Measurements from ENCODE around the gene POLD2.
A peak's percentile ranks its signal among the peaks of the same experiment; 100 is the strongest.
"Not testable (repeated sequence)": the region's sequence is repeated elsewhere in the genome, so short reads cannot be mapped to it uniquely, and the experiment has no call there.

Gene POLD2

DNA sequence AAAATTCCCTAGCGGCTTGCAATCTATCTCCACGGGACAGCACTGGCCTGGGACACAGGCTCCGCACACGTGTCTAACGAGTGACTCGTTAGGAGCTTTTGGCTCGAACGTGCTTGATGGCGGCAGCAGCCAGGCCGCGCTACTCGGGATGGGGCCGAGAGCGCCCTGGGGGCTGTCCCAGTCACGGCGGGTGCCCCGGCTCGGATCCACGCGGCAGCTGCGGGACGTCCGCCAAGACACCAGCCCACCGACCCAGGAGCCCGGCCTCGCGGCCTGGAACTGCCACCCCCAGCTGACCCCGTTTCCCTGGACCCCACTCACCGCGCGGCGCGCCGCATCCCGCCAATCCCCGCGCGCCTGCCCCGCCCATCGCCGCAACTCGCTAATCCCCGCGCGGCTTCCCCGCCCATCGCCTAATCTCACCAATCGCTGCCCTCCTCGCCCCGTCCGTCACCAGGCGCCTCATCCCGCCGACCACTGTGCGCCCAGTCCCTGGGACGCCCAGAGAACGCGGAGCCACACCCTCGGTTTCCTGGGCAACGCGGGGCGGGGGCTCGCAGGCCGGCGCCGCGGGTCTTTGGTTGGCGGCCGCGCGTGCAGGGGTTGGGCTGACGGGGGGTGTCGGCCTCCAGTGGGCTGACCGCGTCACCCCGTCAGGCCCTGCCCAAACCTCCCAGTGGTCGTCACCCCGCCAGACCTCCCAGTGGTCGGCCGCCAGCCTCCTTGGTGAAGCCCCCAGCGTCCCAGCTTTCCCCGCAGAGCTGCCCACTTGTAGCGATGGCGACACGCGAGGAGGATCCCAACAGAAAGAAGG lies at the start of gene POLD2:
POLD2 (minus strand) TSS at position 359 of the 814 bp plus-strand sequence. CDS start 1,495 bp downstream, outside the sequence.
- DNase-seq (ENCODE audit: low spot score), result peak; percentile 100

DNA sequence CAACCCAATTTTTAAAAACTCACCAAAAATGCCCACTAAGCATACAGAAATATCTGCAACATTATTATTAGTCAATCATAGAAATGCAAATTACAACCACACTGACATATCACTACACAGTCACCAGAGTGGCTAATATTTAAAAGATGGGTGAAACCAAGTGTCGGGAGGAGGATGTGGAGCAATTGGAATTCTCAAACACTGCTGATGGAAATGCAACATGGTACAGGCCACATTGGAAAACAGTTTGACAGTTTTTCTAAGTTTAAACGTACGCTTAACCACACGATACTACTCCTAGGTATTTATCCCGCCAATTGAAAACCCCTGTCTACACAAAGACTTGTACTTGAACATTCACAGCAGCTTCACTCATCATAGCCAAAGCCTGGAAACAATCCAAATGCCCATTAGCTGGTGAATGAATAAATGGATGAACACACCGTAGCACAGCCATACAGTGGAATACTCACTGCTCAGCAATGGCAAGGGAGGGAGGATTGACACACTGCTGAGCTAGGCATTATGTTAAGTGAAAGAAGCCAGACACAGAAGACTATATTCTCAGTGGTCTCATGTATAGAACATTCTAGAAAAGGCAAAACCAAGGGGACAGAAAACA lies 49.6 kb upstream of the POLD2 start:
- no peak for DNase-seq (ENCODE audit: low spot score)

DNA sequence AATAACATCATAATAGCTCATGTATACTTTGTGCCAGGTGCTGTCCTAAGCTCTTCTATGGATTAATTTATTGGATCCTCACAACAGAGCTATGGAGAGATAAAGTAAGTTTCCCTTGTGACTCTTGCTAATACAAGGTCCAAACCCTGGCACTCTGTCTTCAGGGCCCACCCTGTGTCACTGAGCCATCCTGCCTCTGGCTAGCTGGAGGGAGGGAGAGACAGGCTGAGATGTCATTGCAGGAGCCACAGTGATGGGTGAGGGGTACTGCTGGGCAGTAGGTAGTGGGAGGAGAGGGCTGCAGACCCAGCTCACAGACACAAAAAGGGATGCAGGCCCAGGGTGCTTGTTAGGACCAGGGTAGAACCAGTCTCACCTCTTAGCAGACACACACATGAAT lies 49.0 kb upstream of the POLD2 start:
- no peak for DNase-seq (ENCODE audit: low spot score)

- not testable (repeated sequence) for DNase-seq (ENCODE audit: low spot score)
Measured at GRCh38 chr7:44171901-44172300, 48.6 kb upstream of the POLD2 start.

DNA sequence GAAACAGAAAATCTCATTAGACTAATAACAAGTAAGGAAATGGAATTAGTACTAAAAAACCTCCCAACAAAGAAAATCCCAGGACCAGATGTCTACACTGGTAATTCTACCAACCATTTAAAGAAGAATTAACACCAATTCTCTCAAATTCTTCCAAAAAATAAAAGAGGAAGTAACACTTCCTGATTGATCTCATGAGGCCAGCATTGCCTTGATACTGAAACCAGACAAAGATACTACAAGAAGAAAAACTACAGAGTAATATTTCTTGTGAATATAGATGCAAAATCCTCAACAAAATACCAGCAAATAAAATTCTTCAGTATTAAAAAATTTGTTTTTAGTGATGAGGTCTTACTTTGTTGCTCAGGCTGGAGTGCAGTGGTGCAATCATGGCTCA lies 44.6 kb upstream of the POLD2 start:
- no peak for DNase-seq (ENCODE audit: low spot score)

GRCh38 chr7:44163591-44163990 lies 40.2 kb upstream of the POLD2 start:
- peak; percentile 90 for DNase-seq (ENCODE audit: low spot score)

DNA sequence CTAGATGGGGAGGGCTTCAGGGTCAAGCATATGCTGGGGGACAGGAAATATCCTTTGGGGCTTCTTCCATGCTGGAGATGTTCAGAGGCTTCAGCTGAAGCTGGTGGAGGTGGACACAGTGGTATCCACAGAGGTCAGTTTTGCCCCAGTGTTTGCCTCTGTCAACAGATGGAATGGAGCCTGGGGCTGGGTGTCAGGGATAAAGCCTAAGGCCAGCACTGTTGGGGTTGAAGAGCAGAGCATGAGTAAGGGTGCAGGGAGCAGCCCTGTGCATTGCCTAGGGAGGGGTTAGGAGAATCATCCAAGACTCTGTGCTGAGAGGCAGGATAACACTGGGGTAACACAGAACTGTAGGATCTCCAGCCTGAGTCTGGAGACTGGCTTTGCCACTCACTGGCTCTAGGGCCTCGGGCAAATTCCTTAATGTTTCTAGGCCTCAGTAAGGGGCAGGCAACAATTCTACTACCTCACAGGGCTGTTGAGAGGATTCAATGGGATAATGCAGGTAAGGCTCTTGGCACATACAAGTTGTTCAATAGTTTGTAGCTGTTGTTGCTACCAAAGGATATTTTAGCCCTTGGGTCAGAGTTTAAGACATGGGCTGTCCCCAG lies 39.5 kb upstream of the POLD2 start:
- DNase-seq (ENCODE audit: low spot score), result no peak

DNA sequence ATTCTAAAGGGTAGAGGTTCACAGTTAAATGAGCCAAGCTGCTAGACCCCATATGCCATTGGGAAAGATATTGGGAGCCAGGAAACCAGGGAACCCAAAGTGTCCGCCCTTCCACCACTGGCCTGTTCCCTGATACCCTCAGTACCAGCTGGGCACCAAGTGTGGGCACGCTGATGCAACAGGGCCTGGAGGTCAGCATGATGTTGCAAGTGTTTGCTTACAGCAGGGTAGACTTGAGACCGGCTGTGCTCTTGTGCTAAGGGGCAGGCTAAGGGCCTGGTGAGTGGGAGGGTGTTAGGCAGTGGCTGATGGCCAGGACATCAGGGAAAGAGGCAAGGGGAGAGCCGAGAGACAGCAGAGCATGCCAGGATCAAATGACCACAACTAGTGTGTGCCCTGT lies 38.8 kb upstream of the POLD2 start:
- DNase-seq (ENCODE audit: low spot score), result no peak

DNA sequence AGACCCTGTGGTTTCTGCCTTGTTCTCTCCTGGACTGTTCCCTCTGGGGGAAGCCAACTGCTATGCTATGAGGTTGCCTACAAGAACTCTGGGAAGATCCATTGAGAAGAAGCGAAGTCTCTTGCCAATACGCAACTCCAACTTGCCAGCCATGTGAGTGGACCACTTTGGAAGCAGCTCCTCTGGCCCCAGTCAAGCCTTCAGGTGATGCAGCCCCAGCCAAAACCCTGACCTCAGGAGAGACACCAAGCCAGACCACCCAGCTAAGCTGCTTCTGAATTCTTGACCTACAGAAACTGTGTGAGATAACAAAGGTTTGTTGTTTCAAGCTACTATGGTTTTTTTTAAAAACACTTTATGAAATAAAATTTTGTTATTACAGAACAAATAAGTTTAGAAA lies 38.0 kb upstream of the POLD2 start:
- DNase-seq (ENCODE audit: low spot score), result no peak

DNA sequence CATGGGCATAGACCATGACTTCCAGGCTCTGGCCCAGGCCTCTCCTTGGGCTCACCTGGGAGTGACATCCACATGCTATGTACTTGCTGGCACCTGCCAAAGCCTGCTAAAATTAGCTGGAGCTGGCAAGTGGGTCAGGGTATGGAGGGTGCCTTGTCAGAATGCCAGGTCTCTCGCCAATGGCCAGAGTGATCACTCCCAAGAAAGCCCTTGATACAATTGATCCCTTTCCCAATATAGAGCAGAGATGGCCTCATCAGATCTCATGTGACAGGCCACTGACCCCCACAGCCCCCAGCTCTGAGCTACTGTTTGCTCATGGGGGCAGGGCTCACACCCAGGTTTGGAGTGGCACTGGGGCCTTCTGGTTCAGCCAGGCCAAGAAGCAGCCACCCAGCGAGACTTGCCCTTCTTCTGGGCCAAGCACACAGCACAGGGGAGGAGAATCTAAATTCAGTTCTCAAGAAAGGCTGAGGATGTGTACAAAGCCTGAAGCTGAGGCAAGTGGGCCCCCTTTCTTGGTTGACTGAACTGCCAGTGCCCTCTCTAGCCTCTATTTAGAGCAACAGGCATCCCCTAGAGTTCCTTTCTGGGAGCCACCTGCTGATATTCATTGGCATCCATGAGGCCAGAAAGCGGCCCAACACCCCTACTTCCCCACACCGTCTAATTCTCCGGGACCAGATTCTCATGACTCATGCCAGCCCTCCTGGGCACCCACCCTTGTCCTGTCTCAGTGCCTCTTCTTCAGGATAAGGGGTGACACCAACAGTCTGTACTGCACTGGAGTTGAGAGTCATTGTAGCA lies 36.7 kb upstream of the POLD2 start:
- DNase-seq (ENCODE audit: low spot score), result no peak

GRCh38 chr7:44158873-44159631 lies 35.7 kb upstream of the POLD2 start:
- no peak for DNase-seq (ENCODE audit: low spot score)

DNA sequence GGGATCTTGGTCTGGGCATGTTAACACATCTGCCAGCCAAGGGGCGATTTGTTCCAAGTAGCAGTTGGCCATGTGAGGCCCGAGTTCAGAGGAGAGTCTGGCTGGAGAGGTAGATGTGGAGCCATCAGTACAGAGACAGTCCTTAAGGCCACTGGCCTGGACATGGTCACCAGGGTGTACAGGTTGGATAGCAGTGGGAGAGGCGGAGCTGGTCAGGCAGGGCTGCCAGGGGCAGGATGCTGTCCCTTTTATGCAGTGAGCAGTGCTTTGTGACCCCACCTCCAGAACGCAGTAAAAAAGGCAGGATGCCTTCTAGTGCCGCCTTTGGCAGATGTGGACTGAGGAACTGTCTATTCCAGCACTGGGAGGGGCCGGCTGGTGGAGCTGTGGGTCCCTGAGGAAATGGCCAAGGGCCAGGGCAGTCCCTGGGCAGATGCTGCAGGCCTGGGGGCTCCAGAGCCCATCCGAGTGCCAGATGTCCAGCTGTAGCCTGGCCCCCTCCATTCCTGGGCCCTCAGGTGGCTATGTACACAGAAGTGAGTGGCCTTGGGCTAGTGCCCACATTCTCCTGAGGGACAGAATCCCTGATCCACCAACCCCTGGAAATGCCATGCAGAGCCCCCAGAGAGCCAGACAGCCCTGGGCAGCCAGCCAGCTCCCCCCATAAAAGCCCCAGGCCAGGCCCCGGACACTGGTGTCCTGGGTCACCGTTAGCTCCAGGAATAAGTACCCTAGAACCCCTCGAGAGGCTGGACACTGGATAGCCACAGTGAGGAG lies 34.9 kb upstream of the POLD2 start:
- no peak for DNase-seq (ENCODE audit: low spot score)

DNA sequence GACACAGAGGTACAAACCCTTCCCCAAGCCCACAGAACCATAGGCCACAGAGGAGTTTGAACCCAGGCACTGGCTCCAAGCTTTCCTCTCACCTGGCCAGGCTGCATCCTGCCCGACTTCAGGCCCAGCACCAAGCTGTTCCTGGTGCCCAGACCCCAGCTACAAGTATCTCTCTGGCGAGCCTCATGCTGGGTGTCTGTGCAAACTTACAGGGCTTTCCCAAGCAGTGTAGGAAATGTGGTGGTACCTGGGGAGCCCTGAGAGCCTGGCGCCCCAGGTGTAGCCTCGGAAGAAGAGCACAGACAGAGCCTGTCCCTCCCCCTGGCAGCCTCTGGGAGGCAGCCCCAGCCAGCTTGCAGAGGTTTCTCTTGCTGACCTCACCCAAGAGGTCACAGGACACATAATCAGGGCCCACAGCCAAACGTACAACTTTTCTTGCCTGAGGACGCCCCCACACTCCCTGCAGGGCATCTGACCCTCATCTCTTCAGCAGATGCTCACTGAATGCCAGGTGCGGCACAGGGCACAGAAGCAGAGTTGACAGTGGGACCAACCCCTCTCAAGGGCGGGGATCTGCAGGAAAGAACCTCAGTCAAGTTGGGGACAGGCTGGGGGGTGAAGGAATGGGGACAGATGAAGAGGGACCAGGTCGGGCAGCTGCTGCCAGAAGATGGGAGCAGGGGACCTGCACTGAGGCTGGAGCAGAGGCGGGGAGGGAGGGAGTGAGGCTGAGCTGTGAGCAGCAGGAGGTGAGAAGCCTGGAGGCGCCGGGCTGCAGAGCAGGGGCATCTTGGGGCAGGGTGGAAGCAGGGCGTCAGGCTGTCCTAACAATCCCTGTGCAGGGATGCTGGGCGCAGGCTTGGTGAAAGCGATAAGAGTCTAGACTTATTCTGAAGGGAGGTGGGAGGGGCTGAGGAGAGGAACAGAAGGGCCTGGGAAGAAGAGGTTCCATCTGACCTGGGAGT lies 34.0 kb upstream of the POLD2 start:
- DNase-seq (ENCODE audit: low spot score), result no peak

GRCh38 chr7:44156453-44157010 lies 33.2 kb upstream of the POLD2 start:
- DNase-seq (ENCODE audit: low spot score), result no peak

GRCh38 chr7:44155191-44156185 lies 32.1 kb upstream of the POLD2 start:
- DNase-seq (ENCODE audit: low spot score), result no peak

DNA sequence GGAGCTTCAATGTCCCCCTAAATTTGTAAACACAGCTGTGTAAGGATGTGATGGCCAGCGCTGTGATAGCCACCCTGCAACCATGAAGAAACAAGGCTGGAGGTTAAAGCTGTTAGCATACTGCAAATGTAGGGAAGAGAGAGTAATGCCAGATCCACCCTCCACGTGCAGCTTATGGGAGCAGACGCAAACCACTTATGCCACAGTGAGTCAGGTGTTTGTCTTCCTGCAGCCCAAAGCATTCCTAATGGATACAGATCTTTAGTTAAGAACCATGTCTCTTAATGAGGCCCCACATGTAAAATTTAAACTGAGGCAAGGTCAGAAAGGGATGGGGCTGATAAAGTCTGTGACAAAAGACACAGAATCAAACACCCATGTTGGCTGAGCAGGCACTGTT lies 31.4 kb upstream of the POLD2 start:
- DNase-seq (ENCODE audit: low spot score), result no peak

- no peak for DNase-seq (ENCODE audit: low spot score)
Measured at GRCh38 chr7:44153948-44154335, 30.6 kb upstream of the POLD2 start.

Measured in AG08396 (cell line).